ENCODE results near the gene TES.

DNA sequence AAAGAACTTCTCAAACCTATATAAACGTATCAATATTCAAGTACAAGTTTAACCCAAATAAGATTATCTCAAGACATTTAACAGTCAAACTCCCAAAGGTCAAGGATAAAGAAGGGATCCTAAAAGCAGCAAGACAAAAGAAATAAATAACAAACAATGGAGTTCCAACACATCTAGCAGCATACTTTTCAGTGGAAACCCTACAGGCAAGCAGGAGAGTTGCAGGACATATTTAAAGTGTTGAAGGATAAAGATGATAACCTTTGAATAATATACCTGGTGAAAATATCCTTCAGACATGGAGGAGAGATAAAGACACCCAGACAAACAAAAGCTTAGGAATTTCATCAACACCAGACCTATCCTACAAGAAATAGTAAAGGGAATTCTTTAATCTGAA, 82.8 kb downstream of the TES start:
- TF ChIP-seq, protein P1, sequence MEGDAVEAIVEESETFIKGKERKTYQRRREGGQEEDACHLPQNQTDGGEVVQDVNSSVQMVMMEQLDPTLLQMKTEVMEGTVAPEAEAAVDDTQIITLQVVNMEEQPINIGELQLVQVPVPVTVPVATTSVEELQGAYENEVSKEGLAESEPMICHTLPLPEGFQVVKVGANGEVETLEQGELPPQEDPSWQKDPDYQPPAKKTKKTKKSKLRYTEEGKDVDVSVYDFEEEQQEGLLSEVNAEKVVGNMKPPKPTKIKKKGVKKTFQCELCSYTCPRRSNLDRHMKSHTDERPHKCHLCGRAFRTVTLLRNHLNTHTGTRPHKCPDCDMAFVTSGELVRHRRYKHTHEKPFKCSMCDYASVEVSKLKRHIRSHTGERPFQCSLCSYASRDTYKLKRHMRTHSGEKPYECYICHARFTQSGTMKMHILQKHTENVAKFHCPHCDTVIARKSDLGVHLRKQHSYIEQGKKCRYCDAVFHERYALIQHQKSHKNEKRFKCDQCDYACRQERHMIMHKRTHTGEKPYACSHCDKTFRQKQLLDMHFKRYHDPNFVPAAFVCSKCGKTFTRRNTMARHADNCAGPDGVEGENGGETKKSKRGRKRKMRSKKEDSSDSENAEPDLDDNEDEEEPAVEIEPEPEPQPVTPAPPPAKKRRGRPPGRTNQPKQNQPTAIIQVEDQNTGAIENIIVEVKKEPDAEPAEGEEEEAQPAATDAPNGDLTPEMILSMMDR (IDR thresholded peaks at IDR 0.05) = no peak
- TF ChIP-seq EP300 (IDR thresholded peaks at IDR 0.05) = no peak

Measured in gastroesophageal sphincter (tissue), 3 donors.